ENCODE measurements around the gene STX8. TPM values are rescaled to one million over a fixed set of nuclear protein-coding genes. Genes with fewer than 3 reads are reported as not detected.

The STX8 gene
- total RNA-seq, 1 experiment from 2014 or later = 38.8 TPM

DNA sequence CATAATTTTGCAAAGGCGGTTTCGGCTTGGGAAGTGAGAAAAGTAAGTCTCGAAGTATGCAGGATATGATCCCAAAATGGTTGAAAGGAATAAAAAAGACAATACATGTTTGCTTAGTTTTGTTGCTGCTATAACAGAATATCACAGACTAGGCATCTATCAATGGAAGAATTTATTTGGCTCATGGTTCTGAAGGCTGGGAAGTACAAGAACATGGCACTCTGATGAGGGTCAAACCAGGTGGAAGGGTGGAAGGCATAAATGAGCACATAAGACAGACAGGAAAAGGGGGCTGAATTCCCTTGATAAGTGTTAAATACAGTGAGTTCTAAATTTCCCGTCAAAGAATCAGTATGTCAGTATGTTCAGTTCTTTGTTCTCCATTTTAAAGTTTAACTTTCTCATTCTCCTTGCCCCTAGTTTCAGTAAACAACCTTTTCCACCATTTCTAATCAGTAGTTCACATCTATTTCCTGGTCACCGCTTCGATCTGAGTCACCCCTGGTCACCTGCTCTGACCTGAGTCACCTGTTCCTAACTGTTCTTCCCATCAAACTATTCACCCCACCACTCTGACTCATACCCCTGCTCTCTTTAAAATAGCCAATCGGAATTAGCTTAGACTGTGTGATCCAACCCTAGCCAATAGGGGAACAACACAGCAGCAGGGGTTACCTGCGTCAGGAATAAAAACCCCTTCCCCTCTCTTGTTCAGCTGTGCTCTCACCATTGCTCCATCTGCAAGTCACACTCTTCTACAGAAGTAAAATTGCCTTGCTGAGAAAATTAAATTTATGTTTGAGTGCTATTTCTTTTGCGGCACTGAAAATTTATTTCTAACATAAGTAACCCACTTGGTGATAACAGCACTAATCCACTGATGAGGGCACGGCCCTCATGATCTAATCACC, 240.8 kb downstream of the STX8 start:
- Histone ChIP-seq H3K27ac (ENCODE audit: low read depth, low read length) (no peak overlapping the region), H3K9me2 (ENCODE audit: insufficient read depth) (no peaks in the 10 kb centered on the region), H2AFZ (ENCODE audit: low read depth, low read length, poor library complexity, severe bottlenecking) (no peak overlapping the region), H3K27me3 (ENCODE audit: insufficient read depth, low read length) (no peaks in the 10 kb centered on the region), H3K4me1 (ENCODE audit: control insufficient read depth in 1 of 2, insufficient read depth in 2 of 2, low read length in 2 of 2) (peaks cover 0 to 7% of the 10 kb centered on the region in 2 experiments; a peak in 1 of 4 replicates), H3K36me3 (ENCODE audit: control insufficient read depth in 1 of 2, insufficient read depth in 2 of 2, low read length in 2 of 2) (no peaks in the 10 kb centered on the region), H3K9ac (ENCODE audit: low read length) (no peak overlapping the region), H3K4me2 (ENCODE audit: low read length) (no peak overlapping the region), H4K20me1 (ENCODE audit: insufficient read depth) (no peaks in the 10 kb centered on the region), H3K4me3 (replicated peaks in 1 of 2; ENCODE audit: low read depth in 1 of 2, low read length in 2 of 2) (no peak overlapping the region), H3K9me3 (ENCODE audit: control insufficient read depth in 1 of 2, insufficient read depth in 1 of 2, low read depth in 1 of 2, low read length in 2 of 2) (peaks cover 4 to 8% of the 10 kb centered on the region in 2 experiments; a peak in 2 of 4 replicates), H3K79me2 (ENCODE audit: insufficient read depth, low read length) (no peaks in the 10 kb centered on the region)
- RAD21 ChIA-PET (ENCODE audit: low non-redundant PET in 1 of 2, low total read pairs in 2 of 2, uncharacterized antibody in 2 of 2, unreplicated experiment in 2 of 2) = no interaction called here
- CTCF ChIA-PET = no interaction called here
- ATAC-seq (no peak), DNase-seq (ENCODE audit: low read depth, low spot score) (peak; percentile 4)
- POLR2A ChIA-PET = no interaction called here
- 0 out of 2 replicates have a peak, but pooled peaks have one; percentile 23 for TF ChIP-seq FOSL1 (IDR thresholded peaks at IDR 0.05; ENCODE audit: low read depth)
- no peak for TF ChIP-seq REST (IDR thresholded peaks at IDR 0.05; ENCODE audit: low read depth)
- BruUV-seq (replicated peaks) = no TSS peak
- intact Hi-C loops (cut with micrococcal nuclease) = no loop called here

DNA sequence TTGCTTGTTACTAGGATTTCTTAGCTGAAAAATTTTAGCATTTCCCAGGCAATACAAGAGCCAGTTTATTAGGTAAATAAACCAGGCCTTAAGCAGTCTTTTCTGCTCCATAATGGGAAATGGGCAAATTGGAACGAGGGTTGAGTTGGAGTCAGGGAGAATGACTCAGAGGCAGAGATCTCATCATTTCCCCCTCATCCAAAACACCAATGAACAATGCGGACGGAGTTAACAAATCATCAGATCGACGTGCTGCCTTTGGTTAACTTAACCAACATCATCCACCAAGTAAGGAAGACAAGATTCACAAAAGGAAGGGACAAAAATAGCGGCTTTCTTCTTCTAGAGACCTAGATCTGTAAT, 243.5 kb downstream of the STX8 start:
- Histone ChIP-seq H3K27me3 (ENCODE audit: insufficient read depth, low read length) (no peaks in the 10 kb centered on the region), H3K9me3 (ENCODE audit: control insufficient read depth in 1 of 2, insufficient read depth in 1 of 2, low read depth in 1 of 2, low read length in 2 of 2) (peaks cover 4 to 8% of the 10 kb centered on the region in 2 experiments; a peak in 2 of 4 replicates), H2AFZ (ENCODE audit: low read depth, low read length, poor library complexity, severe bottlenecking) (no peak overlapping the region), H3K4me2 (ENCODE audit: low read length) (no peak overlapping the region), H3K9me2 (ENCODE audit: insufficient read depth) (no peaks in the 10 kb centered on the region), H3K9ac (ENCODE audit: low read length) (no peak overlapping the region), H3K79me2 (ENCODE audit: insufficient read depth, low read length) (no peaks in the 10 kb centered on the region), H3K4me3 (replicated peaks in 1 of 2; ENCODE audit: low read depth in 1 of 2, low read length in 2 of 2) (no peak overlapping the region), H3K27ac (ENCODE audit: low read depth, low read length) (no peak overlapping the region), H3K4me1 (ENCODE audit: control insufficient read depth in 1 of 2, insufficient read depth in 2 of 2, low read length in 2 of 2) (peaks cover 0 to 7% of the 10 kb centered on the region in 2 experiments; a peak in 1 of 4 replicates), H3K36me3 (ENCODE audit: control insufficient read depth in 1 of 2, insufficient read depth in 2 of 2, low read length in 2 of 2) (no peaks in the 10 kb centered on the region), H4K20me1 (ENCODE audit: insufficient read depth) (no peaks in the 10 kb centered on the region)
- ChIA-PET POLR2A (no interaction called here), RAD21 (ENCODE audit: low non-redundant PET in 1 of 2, low total read pairs in 2 of 2, uncharacterized antibody in 2 of 2, unreplicated experiment in 2 of 2) (no interaction called here), CTCF (no interaction called here)
- intact Hi-C loops (cut with micrococcal nuclease) = no loop called here
- ATAC-seq = no peak
- no peak for DNase-seq (ENCODE audit: low read depth, low spot score)
- BruUV-seq (replicated peaks) = no TSS peak
- TF ChIP-seq SP1 (IDR thresholded peaks at IDR 0.05; ENCODE audit: low read depth) = no peak
- no peak for TF ChIP-seq CEBPB (IDR thresholded peaks at IDR 0.05; ENCODE audit: low read depth)
- no peak for TF ChIP-seq JUND (IDR thresholded peaks at IDR 0.05)
- no peak for TF ChIP-seq YY1 (IDR thresholded peaks at IDR 0.05; ENCODE audit: extremely low read depth, insufficient replicate concordance, low read depth, low read length)
- TF ChIP-seq, protein P1, sequence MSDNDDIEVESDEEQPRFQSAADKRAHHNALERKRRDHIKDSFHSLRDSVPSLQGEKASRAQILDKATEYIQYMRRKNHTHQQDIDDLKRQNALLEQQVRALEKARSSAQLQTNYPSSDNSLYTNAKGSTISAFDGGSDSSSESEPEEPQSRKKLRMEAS (IDR thresholded peaks at IDR 0.05) = no peak
- no peak for TF ChIP-seq ZNF274 (IDR thresholded peaks at IDR 0.05; ENCODE audit: low read depth, low read length)
- TF ChIP-seq EZH2 (IDR thresholded peaks at IDR 0.05) = no peak
- no peak for TF ChIP-seq SRF (IDR thresholded peaks at IDR 0.05; ENCODE audit: low read depth)
- no peak for TF ChIP-seq ELF1 (IDR thresholded peaks at IDR 0.05; ENCODE audit: borderline replicate concordance, low read depth)
- no peak for TF ChIP-seq ATF3 (IDR thresholded peaks at IDR 0.05)
- no peak for TF ChIP-seq FOSL1 (IDR thresholded peaks at IDR 0.05; ENCODE audit: low read depth)
- TF ChIP-seq SIN3A (IDR thresholded peaks at IDR 0.05; ENCODE audit: low read depth) = no peak
- no peak for TF ChIP-seq CBX3 (IDR thresholded peaks at IDR 0.05; ENCODE audit: low read depth)
- TF ChIP-seq EGR1 (IDR thresholded peaks at IDR 0.05; ENCODE audit: low read depth) = no peak
- TF ChIP-seq ZFX (IDR thresholded peaks at IDR 0.05) = no peak
- no peak for TF ChIP-seq RAD21 (IDR thresholded peaks at IDR 0.05; ENCODE audit: low read depth)
- TF ChIP-seq TCF7L2 (IDR thresholded peaks at IDR 0.05; ENCODE audit: borderline replicate concordance, extremely low read depth, insufficient read depth, insufficient read length) = no peak
- TF ChIP-seq EZH2phosphoT487 (IDR thresholded peaks at IDR 0.05; ENCODE audit: borderline replicate concordance) = no peak
